ENCODE results near the gene COL16A1.
A peak's percentile ranks its signal among the peaks of the same experiment; 100 is the strongest.

The COL16A1 gene

DNA sequence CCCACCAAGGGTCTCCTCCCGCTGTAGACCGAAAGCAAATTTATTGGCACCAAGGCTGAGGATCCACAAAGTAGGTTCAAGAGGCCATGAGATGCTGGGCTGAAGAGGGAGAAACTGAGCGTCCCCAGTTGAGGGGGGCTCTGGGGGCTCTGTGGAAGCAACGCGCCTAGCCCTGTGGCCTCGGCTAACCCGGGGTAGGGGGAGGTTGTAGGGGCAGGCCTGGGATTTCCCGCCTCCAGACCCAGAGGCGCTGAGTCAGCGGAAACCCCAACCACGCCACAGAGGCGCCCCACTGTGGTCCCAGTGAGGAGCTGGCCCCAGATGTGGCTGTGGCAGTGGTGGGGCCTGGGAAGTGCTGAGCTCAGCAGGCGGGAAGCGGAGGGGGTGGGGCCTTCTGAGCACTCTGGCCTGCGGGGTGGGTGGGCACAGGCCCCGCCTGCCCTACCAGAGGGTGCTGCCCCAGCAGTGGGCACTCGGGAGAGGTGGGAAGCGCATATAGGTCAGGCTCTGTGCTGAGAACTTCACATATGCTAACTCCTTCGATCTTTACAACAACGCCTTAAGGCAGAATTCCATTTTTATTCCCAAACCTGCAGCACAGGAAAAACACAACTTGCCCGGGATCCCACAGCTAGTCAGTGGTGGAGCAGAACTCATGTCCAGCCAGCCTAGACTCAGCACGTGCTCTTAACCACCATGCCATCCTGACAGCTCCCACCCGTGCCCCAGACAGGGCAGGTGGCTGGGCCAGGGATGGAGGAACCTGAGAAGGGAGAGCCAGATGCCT is 1.5 kb upstream of the COL16A1 start:
- DNase-seq = no peak

DNA sequence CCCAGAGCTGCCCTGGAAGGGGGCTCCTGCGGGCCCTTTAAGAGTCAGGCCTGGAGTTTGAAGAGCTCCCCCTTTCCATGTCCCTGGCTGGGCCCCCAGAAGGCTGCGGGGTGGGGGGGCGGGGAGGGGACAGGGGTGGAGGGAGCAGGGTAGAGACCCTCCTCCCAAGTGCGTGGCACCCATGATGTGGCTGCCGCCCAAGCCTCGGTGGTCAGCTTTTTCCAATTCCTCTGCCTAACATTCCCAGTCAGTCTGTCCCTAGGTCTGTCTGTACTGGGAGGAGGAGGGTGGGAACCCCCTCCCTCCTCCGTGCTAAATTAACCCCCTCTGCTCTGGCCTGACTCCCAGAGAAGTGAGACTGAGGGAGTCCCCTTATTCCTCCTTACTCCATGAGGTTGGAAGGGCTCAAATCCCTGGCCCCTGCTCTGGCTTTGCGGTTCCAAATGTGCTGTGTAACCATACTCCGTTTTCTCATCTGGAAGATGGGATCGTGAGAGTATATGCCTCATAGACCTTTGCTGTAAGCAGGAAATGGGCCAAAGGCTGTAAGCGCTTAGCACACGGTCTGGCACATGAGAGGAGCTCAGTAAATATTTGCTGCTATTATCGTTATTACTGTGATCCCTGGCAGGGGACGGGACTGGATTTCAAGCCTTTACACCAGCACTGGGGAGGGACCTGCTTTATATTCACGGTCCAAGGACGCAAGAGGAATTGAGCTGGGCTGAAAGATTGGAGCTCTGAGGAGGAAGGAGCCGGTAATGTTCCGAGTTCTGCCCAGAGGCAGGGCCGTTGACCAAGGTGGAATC is 658 bp upstream of the COL16A1 start:
- DNase-seq = no peak

DNA sequence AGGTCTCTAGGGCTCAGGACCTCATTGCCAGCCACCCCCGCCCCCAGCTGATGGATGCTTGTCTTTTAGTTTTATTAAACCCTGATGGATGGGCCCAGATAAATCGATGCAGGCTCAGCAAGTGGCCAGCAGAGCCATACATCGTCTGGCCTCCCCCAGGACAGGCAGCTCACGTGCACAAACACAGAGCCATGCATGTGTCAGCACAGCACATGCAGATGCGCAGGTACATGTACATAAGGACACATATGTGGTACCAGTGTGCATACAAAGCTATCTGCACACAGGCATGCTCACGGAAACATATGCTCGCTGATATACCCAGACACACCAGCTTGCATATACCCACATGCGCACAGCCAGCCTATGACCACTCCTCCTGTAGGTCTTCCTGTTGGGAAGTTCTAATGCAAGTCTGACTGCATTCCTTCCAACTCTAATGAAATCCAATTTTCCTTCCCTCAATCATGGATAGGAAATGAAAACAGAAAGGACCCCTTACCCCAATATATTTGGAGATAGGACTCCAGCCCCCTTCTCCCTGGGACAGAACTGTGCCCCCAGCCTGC is 897 bp downstream of the COL16A1 start:
- no peak for DNase-seq

DNA sequence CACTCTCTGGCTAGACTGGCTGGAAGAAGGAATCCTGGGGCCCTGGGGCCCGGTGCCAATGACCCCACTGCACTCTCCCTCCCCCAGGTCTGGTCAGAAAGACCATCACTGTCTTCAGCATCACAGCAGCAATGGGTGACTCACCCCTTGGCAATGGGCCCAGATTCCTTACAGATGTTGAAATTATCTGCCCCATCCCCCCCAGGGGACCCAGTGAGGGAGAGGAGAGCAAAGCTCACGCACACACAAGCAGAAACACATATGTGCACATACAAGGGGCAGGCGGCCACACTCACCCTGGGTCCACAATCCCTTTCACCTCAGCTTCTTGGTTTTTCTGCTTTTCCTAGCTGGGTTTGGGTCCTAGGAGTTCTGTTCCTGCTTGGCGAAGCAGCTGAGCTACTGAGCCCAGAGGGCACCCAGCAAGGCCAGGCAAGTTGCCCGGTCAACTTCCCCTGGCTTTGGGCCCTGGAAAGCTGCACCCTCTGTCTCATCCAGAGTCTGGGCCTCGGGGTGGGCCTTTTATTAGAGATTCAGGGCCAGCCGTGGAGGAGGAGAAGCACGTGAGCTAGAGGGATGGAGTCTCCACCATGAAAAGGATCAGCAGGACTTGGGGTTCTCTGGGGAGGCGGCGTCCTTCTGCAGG is 2.6 kb downstream of the COL16A1 start:
- no peak for DNase-seq

DNA sequence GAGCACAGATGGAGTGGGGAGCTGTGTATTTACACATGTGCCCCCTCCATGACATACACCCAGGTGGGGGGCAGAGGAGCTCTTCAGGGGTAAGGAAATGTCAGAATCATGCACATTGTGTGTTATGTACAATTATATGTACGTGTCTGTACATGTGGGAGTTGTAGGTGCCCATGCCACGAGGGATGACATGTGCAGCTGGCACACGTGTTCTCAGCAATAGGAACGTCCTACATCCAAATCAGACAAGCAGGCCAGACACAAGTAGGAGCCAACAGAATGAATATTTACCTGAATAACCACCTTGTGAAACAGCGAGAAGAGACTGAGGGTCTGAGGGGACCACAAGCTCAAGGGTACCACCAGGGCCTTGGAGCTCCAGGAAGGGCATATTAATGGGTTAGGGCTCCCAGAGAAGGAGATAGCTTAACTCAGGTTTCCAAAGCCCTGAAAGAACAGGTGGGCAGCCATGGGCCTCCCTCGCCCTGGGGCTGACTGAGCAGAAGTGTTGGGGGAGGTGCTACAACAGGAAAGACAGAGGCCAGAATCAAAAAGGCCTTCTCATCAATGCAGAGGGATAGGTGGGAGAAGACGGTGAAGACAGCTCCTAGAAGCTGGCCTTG is 3.2 kb downstream of the COL16A1 start:
- DNase-seq = no peak

DNA sequence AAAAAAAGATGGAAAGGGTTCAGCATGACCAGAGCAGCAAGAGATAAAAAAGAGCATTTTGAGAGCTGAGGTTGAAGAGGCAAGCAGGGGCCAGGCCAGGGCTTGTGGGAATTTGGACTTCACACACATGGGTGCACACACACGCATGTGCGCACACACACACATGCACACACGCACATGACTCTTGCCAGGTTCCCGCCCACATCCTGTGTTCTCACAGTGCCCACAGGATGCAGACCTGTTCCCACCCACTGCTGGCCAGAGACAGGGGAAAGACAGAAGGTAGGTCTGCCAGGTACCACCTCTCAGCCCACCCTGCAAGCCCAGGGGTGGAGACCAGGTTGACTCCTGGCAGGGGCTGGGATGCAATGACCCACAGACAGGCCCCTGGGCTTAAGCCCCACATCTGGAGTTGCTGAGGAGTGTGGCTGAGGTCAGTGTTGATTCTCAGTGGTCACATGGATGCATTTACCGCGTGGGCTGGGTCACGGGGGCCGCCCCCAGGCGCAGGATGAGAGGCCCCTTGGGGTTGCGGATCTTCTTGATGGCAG is 4.4 kb downstream of the COL16A1 start:
- no peak for DNase-seq

DNA sequence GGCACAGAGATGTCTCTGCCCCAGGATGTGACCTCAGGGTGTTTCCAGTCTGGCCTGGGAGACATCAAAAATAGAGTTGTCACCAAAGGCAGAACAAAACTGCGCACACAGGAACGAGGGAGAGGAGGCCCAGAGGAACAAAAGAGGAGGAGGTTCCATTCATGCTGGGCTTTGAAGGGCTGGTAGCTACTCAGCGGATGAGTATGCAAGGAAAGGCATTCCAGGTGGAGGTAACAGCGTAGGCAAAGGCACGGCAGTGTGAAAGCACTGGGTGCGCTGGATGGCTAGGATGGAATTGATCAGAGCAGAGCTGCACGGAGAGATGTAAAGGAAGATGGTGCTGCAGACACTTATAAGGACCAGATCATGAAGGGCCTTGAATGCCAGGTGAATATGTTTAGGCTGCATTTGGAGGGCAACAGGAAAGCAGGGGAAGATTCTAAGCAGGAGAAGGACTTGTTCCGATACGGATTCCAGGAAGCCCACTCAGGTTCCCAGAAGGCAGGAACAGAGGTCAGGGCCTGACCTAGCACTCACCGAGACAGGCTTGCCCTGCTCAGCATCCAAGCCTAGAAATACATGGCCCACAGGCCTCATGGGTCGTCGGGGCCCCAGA is 6.3 kb downstream of the COL16A1 start:
- DNase-seq = no peak

DNA sequence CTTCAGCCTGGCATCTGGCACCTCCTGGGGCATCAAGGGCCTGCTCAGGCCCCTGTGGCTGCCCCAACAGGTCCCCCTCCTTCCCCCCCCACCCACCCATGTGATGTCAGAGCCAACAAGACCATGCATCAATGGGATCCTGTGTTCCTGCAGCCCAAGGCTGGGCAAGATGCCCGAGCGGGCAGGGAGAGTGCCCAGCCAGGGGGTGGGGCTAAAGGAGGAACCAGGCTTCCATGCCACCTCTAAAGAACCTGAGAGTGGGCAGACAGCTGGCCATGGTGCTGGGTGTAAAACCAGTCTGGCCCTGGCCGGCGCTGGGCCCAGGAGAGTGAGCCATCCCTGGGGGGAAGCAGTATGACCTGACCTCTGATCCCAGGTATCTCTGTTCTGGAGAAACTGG is 7.6 kb downstream of the COL16A1 start:
- DNase-seq = no peak

DNA sequence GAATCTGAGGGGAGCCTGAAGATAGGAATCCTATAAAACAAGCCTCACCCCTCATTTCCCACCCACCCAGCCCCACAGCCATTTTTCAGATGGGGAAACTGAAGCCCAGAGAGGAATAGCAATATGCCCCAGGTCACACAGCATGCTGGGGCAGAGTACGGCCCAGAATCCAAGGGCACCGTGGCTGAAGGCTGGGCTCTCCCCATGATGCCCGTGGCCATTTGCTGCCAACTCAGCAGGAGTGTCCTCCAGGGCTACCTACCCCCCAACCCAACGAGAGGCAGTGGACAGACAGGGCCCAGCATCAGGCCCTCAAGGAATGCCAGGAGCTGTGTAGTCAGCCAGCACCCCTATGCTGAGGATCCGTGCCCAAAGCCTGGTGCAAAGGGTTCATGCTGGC is 8.5 kb downstream of the COL16A1 start:
- no peak for DNase-seq

DNA sequence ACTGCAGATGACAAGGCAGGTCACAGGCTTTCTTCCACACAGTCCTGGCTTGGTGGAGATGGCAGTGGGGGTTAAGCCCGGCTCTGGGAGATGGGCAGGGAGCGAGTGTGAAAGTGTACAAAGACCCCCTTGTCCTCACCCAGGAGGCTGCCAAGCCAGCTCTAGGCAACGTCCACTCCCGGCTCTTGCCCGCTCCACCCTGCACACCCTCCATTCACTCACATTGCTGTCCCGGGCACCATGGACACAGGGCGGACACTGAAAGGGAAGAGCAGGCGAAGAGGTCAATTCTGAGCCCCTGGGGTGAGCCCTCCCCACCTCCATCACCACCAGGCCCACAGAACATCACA is 8.9 kb downstream of the COL16A1 start:
- no peak for DNase-seq

DNA sequence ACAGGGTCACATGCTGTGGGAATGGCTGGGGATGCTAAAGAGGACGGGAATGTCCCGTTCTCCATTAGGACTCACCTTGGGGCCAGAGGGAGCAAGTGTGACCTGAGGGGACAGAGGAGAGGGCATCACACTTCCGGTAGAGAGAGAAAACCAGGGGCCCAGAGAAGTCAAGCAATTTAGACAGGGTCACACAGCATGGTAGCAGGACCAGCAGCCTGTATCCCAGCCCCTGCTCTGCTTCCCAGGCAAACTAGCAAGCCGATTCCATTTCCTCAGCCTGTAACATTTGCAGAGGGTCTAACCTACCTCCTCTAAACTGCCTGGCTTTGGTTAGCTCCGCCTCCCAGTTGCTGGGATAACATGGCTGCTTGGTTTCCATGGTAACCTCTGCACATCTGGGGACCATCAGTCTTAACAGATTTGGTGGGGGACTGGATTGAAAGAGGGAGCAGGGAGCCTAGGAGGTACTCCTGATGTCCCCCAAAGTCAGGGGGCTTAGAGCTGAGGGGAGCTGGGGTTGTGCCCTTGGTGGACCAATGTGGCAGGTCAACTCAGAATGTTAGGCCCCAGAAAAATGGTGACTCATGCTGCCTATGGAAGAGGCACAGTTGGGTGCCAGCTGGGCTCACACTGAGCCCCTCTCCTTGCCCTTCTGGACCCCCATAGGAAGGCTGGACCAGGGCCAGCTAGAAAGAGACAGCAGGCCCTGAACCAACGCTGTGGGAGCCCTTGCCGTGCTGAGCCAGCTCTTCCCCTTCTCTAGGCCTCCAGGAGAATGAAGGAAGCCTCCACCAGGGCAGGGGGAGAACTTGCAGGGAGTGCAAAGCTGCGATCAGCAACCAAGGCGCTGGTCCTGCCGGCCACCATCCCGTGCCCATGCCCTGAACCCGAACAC is 9.5 kb downstream of the COL16A1 start:
- no peak for DNase-seq

DNA sequence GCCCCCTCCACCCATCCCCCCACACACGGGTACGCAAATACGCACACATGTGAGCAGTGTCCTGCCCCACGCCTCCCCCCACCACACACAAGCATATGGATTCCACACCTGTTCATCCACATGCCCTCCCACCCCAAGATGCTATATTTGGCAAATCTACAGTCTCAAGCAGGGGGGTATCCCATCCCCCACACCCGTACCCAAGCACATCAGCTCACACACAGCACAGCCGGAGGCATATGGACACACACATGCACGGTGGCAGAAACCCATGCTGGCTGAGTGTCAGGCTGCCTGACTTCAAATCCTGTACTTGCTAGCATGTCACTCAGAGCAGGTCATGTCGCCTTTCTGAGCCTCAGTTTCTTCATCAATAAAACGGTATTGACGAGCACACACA is 10.6 kb downstream of the COL16A1 start:
- peak; percentile 57 for DNase-seq

DNA sequence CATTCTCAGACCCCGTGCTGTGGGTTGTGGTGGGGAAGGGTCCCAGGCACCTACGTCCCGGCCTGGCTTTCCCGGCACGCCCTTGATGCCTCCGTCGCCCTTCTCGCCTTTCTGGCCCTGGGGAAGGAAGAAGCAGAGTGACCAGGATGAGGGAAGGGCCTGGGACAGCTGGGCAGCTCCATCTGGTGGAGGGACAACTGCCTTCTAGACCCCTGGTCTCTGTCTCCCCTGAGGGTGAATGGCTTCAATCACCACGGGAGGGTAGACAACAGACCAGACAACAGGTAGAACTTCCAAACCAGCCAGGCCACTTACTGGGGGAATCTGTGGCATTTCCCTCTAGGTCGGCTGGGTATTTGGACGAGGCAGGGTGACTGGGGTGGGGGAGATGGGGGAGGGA is 11.9 kb downstream of the COL16A1 start:
- no peak for DNase-seq

DNA sequence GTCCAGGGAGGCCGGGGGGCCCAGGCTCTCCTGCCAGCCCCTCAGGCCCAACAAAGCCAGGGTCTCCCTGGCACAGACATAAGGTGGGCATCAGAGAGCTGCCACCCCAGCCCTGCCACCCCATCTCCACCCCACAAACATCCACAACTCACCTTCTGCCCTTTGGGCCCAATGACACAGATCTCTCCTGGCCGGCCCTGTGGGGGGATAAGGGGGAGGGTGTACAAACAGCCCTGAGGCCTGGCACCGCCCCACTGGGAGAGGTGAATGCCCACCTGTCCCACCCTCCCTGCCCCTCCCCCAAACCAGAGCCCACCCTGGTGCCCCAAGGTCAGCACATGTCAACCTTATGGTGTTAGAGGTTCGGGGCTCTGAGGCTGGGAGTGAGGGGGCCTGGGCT is 12.4 kb downstream of the COL16A1 start:
- no peak for DNase-seq

DNA sequence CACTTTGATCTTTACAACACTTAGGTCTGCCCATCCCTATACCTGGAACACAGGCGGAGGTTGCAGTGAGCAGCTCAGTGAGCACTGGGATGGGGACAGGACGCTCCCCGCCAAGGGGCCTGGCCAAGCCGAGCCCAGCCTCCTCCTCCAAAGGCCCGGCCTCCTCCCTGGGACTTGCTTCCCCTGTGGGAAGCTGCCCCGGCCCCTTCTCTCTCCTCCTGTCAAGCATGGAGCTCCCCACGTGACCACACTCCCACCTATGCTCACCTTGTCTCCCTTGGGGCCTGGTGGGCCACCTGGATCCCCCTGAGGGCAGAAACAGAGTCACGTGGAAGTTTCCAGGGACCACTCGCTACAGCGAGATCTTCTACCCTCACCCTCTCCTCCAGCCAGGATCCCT is 12.9 kb downstream of the COL16A1 start:
- DNase-seq = no peak

DNA sequence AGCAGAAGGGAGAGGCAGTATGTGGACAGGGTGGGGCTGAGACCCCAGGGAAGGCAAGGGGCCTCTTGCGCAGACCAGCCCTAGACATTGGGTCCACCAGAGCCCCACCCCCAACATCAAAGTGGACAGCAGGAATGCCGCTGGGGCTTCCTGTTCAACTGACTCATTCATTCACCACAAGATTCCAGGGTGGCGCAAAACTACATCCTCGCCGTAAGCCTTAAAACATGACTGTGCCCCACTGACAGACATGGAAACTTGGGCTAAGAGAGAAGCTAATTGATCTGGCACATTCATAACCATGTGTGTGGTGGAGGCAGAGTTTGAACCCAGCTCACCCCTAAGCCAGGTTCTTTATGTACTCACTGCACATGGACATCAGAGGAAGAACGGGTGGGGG is 14.0 kb downstream of the COL16A1 start:
- no peak for DNase-seq

DNA sequence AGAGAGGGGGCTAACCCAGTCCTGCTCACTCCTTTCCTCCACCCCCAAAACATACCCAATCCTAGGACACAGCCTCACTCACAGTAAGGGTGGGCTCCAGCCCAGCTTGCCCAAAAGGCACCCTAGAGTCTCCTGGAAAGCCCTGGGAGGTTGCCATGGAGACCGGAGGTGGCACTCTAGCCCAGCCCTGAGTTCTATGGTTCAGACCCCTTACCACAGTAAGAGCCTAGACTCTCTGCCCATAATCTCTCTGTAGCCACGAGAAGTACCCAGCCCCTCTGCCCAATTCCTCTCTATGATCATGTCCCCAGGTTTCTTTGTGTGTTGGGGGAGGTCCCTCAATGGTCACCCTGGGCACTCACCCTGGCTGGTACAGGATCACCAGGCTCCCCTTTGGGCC is 14.4 kb downstream of the COL16A1 start:
- DNase-seq = no peak

DNA sequence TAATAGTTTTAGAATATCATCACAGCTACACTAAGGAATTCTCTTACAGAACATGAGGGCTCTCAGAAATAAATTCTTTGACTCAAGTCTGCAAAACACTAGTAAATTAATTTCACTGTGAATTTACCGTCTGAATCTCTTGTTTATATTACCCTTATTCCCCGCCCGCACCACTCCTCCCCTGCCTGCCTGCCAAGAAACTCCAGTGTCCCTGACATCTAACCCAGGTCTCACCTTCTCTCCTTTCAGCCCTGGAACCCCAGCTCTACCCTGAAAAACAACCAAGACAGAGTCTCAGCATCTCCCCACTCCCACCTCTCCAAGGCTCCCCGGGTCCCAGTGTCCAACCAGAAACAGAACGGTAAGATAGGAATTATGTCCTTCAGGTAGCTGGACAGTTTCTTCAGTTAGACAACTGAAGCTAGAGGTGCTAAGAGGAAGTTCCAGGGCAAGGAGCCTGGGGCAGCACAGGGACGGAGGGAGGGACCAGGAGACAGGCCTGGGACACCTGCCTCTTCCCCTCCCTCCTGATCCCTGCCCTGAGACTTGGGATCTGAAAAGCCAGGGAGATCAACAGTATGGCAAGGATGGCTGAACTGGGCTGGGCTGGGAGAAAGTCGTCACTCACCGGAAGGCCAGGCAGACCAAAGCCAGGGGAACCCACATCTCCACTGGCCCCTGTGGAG is 15.4 kb downstream of the COL16A1 start:
- DNase-seq = no peak

DNA sequence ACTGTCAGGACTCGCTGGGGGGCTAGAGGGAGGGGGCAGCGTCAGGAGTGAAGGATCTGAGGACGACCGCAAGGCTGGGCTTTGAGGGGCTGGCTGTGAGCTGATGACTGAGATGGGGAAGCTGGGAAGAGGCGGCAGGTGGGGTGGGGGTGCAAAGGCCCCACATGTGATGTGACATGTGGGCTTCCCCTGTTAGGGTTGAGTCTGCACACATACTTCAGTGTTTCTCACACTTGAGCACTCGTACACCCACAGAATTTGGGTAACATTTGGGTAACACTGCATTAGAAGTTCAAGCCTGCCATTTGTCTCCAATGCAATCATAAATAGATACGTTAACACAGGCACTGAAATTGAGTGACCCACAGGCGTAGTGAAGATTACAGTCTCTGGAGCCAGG is 16.2 kb downstream of the COL16A1 start:
- DNase-seq = no peak

DNA sequence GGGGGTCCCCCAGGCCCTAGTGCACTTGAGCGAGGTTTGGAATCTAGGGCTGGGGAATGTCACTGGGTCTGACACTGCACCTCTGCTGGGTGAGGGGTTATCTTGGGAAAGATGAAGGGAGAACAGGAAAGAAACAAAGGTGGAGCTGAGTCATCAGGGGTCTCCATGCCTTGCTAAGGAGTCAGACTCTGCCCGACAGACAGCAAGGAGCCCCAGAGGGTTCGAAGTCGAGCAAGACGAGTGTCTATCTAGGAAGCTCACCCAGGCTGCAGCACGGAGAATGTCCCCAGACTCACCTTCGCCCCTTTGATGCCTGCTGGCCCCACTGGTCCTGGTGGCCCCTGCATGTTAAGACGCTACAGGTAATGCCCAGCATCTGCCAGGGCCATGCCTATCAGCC is 18.0 kb downstream of the COL16A1 start:
- no peak for DNase-seq

DNA sequence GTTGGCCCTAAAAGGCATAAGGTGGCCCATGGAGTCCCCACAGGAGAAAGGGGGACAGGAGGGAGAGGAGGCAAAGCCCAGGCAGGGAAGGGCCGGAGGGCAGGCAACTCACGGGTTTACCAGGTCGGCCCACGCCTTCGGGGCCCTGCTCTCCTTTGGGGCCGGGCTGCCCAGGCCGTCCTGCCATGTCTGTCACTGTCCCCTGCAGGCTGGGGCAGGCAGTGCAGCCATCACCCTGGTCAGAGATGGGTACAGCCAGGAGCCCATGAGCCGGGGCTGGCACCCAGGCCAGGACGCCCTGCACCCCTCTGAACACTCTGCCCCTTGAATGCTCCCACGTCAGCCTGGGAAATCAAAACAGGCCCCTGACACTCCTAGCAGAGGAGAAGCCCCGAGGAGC is 19.8 kb downstream of the COL16A1 start:
- no peak for DNase-seq
